SK-N-SH (cell line): ENCODE data around the gene FEM1B. TPM values are rescaled to one million over a fixed set of nuclear protein-coding genes. Genes with fewer than 3 reads are reported as not detected.

ENCODE experiments used
- CTCF ChIA-PET: fragments of 300-600, 350-600 bp; formaldehyde crosslinking; extraction: SDS; loops from one replicate; lab custom pipeline; 2021; lab: Yijun Ruan, JAX
- POLR2A ChIA-PET: fragments of 350-600 bp; sonication (Branson Sonifier 250); formaldehyde crosslinking; extraction: SDS; loops from one replicate; lab custom pipeline; 2020; ENCODE audit warnings: antibody characterized with exemption, inconsistent platforms; lab: Yijun Ruan, JAX
- DNase-seq: peaks from one replicate; pipeline ENCODE4 v3.0.0; 2012
- H2AFZ ChIP-seq: fragments of 200-600 bp; sonication (generic); 2 replicates; pipeline ENCODE4 v1.8.1; 2016; ENCODE audit warnings: antibody characterized with exemption, mild to moderate bottlenecking, low read depth
- H3F3A ChIP-seq: fragments of 200-600 bp; sonication (generic); replicated peaks from 2 replicates; pipeline ENCODE3; 2016; ENCODE audit warnings: antibody characterized with exemption, mild to moderate bottlenecking; ENCODE audit not compliant: insufficient read depth
- H3K27ac ChIP-seq, 2 experiments: fragments of 200-500 bp in 1 of 2; fragments of 200-600 bp in 1 of 2; sonication (Bioruptor generic) in 1 of 2; sonication (generic), shearing (Covaris generic) in 1 of 2; 2 replicates each; pipeline versions ENCODE4 v1.5.1 to v1.6.1; 2014 to 2016; ENCODE audit warnings: low read depth in 2 of 2, inconsistent platforms in 1 of 2, low read length in 1 of 2, mild to moderate bottlenecking in 1 of 2, mixed read lengths in 1 of 2
- H3K27me3 ChIP-seq: fragments of 200-600 bp; sonication (generic), shearing (Covaris generic); 2 replicates; pipeline ENCODE4 v1.6.1; 2016; ENCODE audit warnings: mixed run types; ENCODE audit not compliant: insufficient read depth
- H3K36me3 ChIP-seq, 2 experiments: fragments of 200-500 bp in 1 of 2; fragments of 200-600 bp in 1 of 2; sonication (Bioruptor generic) in 1 of 2; sonication (generic) in 1 of 2; replicated peaks in 1 of 2; 2 replicates each; pipeline versions ENCODE3 to v1.5.1; 2014 to 2016; ENCODE audit warnings: low read length in 1 of 2, mild to moderate bottlenecking in 1 of 2; ENCODE audit not compliant: insufficient read depth in 2 of 2, control insufficient read depth in 1 of 2
- H3K4me1 ChIP-seq, 2 experiments: fragments of 200-500 bp in 1 of 2; fragments of 200-600 bp in 1 of 2; sonication (Bioruptor generic) in 1 of 2; sonication (generic), shearing (Covaris generic) in 1 of 2; 2 replicates each; pipeline versions ENCODE4 v1.5.1 to v1.6.1; 2014 to 2016; ENCODE audit warnings: low read depth in 1 of 2, low read length in 1 of 2, mixed run types in 1 of 2; ENCODE audit not compliant: insufficient read depth in 2 of 2, control insufficient read depth in 1 of 2
- H3K4me2 ChIP-seq: fragments of 200-600 bp; sonication (generic), shearing (Covaris generic); 2 replicates; pipeline ENCODE4 v1.6.1; 2017; ENCODE audit warnings: mixed run types
- H3K4me3 ChIP-seq, 2 experiments: fragments of 200-500 bp in 1 of 2; fragments of 200-600 bp in 1 of 2; sonication (Bioruptor generic) in 1 of 2; sonication (generic), shearing (Covaris generic) in 1 of 2; 2 replicates each; pipeline versions ENCODE4 v1.5.1 to v1.8.1; 2014 to 2016; ENCODE audit warnings: low read depth in 2 of 2, inconsistent platforms in 1 of 2, low read length in 1 of 2, mild to moderate bottlenecking in 1 of 2, mixed read lengths in 1 of 2, moderate library complexity in 1 of 2
- H3K79me2 ChIP-seq: fragments of 200-600 bp; sonication (generic); 2 replicates; pipeline ENCODE4 v1.8.1; 2017; ENCODE audit warnings: mild to moderate bottlenecking; ENCODE audit not compliant: insufficient read depth
- H3K9ac ChIP-seq: fragments of 200-600 bp; sonication (generic); 2 replicates; pipeline ENCODE4 v1.6.1; 2017; ENCODE audit warnings: mixed run types
- H3K9me2 ChIP-seq: fragments of 200-600 bp; sonication (generic); 2 replicates; pipeline ENCODE4 v1.6.1; 2017; ENCODE audit warnings: mixed run types
- H3K9me3 ChIP-seq: fragments of 200-600 bp; sonication (generic); 2 replicates; pipeline ENCODE4 v1.6.1; 2017; ENCODE audit warnings: mixed run types, mild to moderate bottlenecking, moderate library complexity
- H4K20me1 ChIP-seq: fragments of 200-600 bp; sonication (generic); 2 replicates; pipeline ENCODE4 v1.6.1; 2017; ENCODE audit warnings: mild to moderate bottlenecking, mixed run types; ENCODE audit not compliant: insufficient read depth
- CHD2 ChIP-seq: fragments of 150-350 bp; IDR thresholded peaks from 2 replicates; pipeline ENCODE4 v1.6.1; 2018; ENCODE audit warnings: low read length; ENCODE audit not compliant: partially characterized antibody
- ELF1 ChIP-seq: IDR thresholded peaks from 2 replicates; pipeline ENCODE4 v1.4.0; 2012
- EP300 ChIP-seq, 2 experiments: IDR thresholded peaks; 2 replicates each; pipeline versions ENCODE4 v1.4.0 to v1.6.1; 2012; ENCODE audit warnings: borderline replicate concordance in 1 of 2, low read depth in 1 of 2, low read length in 1 of 2
- EZH2phosphoT487 ChIP-seq: fragments of 200-600 bp; sonication (generic); IDR thresholded peaks from 2 replicates; pipeline ENCODE4 v1.6.1; 2017; ENCODE audit warnings: low read depth, mixed run types, mild to moderate bottlenecking, antibody characterized with exemption, moderate library complexity, borderline replicate concordance
- FOSL2 ChIP-seq: IDR thresholded peaks from 2 replicates; pipeline ENCODE4 v1.4.0; 2012; ENCODE audit warnings: low read depth, mild to moderate bottlenecking, moderate library complexity, borderline replicate concordance
- MEF2A ChIP-seq: IDR thresholded peaks from 2 replicates; pipeline ENCODE4 v1.4.0; 2012; ENCODE audit warnings: low read depth, borderline replicate concordance
- NFIC ChIP-seq: IDR thresholded peaks from 2 replicates; pipeline ENCODE4 v1.4.0; 2012; ENCODE audit warnings: borderline replicate concordance
- RCOR1 ChIP-seq: fragments of 150-350 bp; IDR thresholded peaks from 2 replicates; pipeline ENCODE4 v1.6.1; 2017; ENCODE audit warnings: antibody characterized with exemption, low read length
- TAF1 ChIP-seq: IDR thresholded peaks from 2 replicates; pipeline ENCODE4 v1.6.1; 2012; ENCODE audit warnings: low read depth, mild to moderate bottlenecking, low read length, moderate library complexity, borderline replicate concordance
- TEAD4 ChIP-seq: IDR thresholded peaks from 2 replicates; pipeline ENCODE4 v1.4.0; 2012; ENCODE audit warnings: mild to moderate bottlenecking, borderline replicate concordance; ENCODE audit not compliant: insufficient read depth
- YY1 ChIP-seq: IDR thresholded peaks from 2 replicates; pipeline ENCODE4 v1.4.0; 2012; ENCODE audit warnings: low read depth, mild to moderate bottlenecking
- WGBS: methylation state at CpG from one replicate; pipeline ENCODE4 v1.1.6; 2017; ENCODE audit warnings: low lambda C conversion rate; 5-methylcytosine and 5-hydroxymethylcytosine counted together
- polyA plus RNA-seq, 3 experiments: library from polyadenylated mRNA; depleted of rRNA; stranded (reverse); fragments of >200 nt; gene quantifications; 2 replicates each; pipeline ENCODE4 v1.2.3, GENCODE V29; 2012
- TF ChIP-seq, protein P1 (sequence below): fragments of 150-350 bp; IDR thresholded peaks from 2 replicates; pipeline ENCODE4 v1.6.1; 2016; ENCODE audit warnings: mild to moderate bottlenecking, low read depth, low read length
- TF ChIP-seq, protein P2 (sequence below): IDR thresholded peaks from 2 replicates; pipeline ENCODE4 v1.4.0; 2012; ENCODE audit warnings: low read depth, borderline replicate concordance
- TF ChIP-seq, protein P3 (sequence below): fragments of 200-600 bp; sonication (generic); IDR thresholded peaks from 2 replicates; pipeline ENCODE4 v1.6.1; 2017; ENCODE audit warnings: antibody characterized with exemption, mild to moderate bottlenecking, moderate library complexity
- TF ChIP-seq, protein P4 (sequence below): fragments of 150-350 bp; IDR thresholded peaks from 2 replicates; pipeline ENCODE4 v1.6.1; 2017; ENCODE audit warnings: antibody characterized with exemption, low read length, low read depth, borderline replicate concordance
- TF ChIP-seq, protein P5 (sequence below): IDR thresholded peaks from 2 replicates; pipeline ENCODE4 v1.4.0; 2012; ENCODE audit warnings: low read depth

The FEM1B gene
- polyA plus RNA-seq, 1 of the 3 experiments (the other 2 are of a cell fraction): 14.0 TPM

DNA sequence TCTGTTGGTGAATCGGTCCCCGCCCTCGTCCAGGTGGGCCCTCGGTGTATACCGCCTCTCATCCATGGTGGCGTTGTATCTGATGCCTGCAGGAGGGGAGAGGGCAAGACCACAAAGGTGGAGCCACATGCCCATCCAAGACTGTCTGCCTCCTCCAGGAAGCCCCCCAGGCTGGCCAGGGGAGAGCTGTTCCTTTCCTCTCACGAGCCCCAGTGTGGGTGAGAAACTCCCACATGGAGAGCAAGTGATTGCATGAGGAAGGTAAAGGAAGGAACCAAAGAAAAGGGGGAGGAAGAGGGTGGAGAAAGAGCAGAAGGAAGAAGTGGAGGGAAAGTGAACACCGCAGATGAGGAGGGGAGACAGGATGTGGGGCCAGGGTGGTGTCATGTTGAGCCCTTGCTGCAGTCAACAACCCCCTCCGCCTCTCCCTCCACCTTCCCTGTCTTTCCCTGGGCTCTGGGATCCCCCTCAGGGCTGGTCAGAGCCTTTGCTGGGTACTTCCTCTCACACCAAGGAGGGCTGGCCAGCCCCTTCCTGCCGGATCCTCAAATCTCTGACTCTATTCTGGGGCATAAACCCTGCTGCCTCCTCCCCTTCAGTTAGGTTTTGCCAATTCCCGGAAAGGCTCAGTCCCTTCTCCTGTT lies 49.3 kb downstream of the FEM1B start:
- H3K4me1 ChIP-seq: no peaks in the 10 kb centered on the region
- POLR2A ChIA-PET: no interaction called here
- no peak overlapping the region for H3K27ac ChIP-seq
- no peak overlapping the region for H3K4me2 ChIP-seq
- H3K36me3 ChIP-seq: no peaks in the 10 kb centered on the region
- H4K20me1 ChIP-seq: no peaks in the 10 kb centered on the region
- no peak for TF ChIP-seq MEF2A
- no peak for TF ChIP-seq YY1
- no peak for TF ChIP-seq ELF1
- TF ChIP-seq FOSL2: no peak
- no peak for TF ChIP-seq NFIC
- TF ChIP-seq CHD2: no peak
- TF ChIP-seq, protein P1, sequence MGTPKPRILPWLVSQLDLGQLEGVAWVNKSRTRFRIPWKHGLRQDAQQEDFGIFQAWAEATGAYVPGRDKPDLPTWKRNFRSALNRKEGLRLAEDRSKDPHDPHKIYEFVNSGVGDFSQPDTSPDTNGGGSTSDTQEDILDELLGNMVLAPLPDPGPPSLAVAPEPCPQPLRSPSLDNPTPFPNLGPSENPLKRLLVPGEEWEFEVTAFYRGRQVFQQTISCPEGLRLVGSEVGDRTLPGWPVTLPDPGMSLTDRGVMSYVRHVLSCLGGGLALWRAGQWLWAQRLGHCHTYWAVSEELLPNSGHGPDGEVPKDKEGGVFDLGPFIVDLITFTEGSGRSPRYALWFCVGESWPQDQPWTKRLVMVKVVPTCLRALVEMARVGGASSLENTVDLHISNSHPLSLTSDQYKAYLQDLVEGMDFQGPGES: no peak
- TF ChIP-seq TAF1: no peak
- TF ChIP-seq, protein P2, sequence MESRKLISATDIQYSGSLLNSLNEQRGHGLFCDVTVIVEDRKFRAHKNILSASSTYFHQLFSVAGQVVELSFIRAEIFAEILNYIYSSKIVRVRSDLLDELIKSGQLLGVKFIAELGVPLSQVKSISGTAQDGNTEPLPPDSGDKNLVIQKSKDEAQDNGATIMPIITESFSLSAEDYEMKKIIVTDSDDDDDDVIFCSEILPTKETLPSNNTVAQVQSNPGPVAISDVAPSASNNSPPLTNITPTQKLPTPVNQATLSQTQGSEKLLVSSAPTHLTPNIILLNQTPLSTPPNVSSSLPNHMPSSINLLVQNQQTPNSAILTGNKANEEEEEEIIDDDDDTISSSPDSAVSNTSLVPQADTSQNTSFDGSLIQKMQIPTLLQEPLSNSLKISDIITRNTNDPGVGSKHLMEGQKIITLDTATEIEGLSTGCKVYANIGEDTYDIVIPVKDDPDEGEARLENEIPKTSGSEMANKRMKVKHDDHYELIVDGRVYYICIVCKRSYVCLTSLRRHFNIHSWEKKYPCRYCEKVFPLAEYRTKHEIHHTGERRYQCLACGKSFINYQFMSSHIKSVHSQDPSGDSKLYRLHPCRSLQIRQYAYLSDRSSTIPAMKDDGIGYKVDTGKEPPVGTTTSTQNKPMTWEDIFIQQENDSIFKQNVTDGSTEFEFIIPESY: no peak
- TF ChIP-seq TEAD4: no peak
- TF ChIP-seq, protein P3, sequence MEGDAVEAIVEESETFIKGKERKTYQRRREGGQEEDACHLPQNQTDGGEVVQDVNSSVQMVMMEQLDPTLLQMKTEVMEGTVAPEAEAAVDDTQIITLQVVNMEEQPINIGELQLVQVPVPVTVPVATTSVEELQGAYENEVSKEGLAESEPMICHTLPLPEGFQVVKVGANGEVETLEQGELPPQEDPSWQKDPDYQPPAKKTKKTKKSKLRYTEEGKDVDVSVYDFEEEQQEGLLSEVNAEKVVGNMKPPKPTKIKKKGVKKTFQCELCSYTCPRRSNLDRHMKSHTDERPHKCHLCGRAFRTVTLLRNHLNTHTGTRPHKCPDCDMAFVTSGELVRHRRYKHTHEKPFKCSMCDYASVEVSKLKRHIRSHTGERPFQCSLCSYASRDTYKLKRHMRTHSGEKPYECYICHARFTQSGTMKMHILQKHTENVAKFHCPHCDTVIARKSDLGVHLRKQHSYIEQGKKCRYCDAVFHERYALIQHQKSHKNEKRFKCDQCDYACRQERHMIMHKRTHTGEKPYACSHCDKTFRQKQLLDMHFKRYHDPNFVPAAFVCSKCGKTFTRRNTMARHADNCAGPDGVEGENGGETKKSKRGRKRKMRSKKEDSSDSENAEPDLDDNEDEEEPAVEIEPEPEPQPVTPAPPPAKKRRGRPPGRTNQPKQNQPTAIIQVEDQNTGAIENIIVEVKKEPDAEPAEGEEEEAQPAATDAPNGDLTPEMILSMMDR: no peak
- TF ChIP-seq, protein P4, sequence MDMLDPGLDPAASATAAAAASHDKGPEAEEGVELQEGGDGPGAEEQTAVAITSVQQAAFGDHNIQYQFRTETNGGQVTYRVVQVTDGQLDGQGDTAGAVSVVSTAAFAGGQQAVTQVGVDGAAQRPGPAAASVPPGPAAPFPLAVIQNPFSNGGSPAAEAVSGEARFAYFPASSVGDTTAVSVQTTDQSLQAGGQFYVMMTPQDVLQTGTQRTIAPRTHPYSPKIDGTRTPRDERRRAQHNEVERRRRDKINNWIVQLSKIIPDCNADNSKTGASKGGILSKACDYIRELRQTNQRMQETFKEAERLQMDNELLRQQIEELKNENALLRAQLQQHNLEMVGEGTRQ: no peak
- TF ChIP-seq EZH2phosphoT487: no peak
- TF ChIP-seq, protein P5, sequence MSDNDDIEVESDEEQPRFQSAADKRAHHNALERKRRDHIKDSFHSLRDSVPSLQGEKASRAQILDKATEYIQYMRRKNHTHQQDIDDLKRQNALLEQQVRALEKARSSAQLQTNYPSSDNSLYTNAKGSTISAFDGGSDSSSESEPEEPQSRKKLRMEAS: no peak
- TF ChIP-seq RCOR1: no peak
- no peak for TF ChIP-seq EP300 (IDR thresholded peaks at IDR 0.05; ENCODE audit: borderline replicate concordance in 1 of 2, low read depth in 1 of 2, low read length in 1 of 2)
- no peak overlapping the region for H3K4me3 ChIP-seq
- H2AFZ ChIP-seq: no peak overlapping the region
- 79% methylated on average over 5 of the region's 11 CpGs for WGBS
- H3K9me3 ChIP-seq: no peaks in the 10 kb centered on the region
- no peaks in the 10 kb centered on the region for H3K9me2 ChIP-seq
- no peak overlapping the region for H3K9ac ChIP-seq
- H3K79me2 ChIP-seq: no peaks in the 10 kb centered on the region
- CTCF ChIA-PET: no interaction called here
- H3F3A ChIP-seq: no peaks in the 10 kb centered on the region
- no peak for DNase-seq
- H3K27me3 ChIP-seq: no peaks in the 10 kb centered on the region
